ENCODE data around the gene UPF2.

The UPF2 gene

GRCh38 chr10:11881477-11882417, 160.9 kb downstream of the UPF2 start:
- DNase-seq, result no peak

GRCh38 chr10:11881030-11881476, 161.6 kb downstream of the UPF2 start:
- no peak for DNase-seq

DNA sequence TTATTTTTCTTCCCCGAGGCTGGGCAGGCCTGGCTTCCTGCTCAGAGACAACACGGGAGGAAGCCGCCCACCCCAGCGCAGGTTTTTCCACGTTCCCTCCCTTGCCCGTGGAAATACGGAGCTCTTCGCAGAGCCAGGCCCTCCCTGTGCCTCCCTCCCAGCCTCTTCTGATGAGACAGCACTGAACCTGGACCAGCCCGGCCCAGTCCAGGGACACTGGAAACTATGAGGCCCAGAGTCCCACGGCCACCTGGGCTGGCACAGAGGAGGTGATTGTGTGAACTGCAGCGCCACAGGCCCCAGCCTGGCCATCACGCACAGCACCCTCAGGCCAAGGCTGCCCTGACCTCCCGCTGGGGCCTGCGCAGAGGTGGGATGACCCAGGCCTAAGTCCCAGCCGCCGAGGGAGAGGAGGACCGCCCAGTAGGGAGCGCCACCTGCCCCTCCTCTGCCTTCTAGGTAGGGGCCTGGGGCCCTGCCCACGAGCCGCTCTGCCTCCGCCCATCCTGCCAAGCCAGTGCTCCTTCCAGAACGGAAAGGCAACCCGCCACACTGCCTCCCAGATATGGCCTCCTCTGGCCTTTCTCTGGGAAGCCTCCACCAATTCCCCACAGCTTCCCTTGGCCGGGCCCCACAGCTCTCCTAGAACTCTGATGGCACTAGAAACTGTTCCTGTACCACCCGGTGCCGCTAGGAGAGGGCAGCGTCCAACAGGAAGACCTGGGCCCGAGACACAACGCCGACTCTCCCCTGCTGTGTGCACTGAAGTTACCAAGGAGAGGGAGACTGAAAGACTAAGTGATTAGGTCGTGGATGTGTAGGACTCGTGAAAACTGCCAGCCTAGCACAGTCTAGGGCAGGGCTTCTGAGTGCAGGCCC, 162.2 kb downstream of the UPF2 start:
- DNase-seq, result no peak

DNA sequence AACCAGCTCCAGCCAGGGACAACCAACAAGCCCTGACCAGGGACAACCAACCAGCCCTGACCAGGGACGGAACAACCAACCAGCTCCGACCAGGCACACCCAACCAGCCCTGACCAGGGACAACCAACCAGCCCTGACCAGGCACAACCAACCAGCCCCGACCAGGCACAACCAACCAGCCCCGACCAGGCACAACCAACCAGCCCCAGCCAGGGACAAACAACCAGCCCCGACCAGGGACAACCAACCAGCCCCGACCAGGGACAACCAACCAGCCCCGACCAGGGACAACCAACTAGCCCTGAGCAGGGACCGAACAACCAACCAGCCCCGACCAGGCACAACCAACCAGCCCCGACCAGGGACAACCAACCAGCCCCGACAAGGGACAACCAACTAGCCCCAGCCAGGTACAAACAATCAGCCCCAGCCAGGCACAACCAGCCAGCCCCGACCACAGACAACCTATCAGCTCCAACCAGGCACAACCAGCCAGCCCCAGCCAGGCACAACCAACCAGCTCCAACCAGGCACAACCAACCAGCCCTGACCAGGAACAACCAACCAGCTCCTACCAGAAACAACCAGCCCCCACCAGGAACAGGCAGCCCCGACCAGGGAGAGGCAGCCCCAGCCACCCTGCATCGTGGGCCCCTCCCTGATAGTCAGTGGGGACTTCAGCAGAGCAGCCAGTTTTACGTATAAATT, 163.1 kb downstream of the UPF2 start:
- DNase-seq, result no peak

GRCh38 chr10:11878776-11879175, 163.8 kb downstream of the UPF2 start:
- DNase-seq, result no peak

DNA sequence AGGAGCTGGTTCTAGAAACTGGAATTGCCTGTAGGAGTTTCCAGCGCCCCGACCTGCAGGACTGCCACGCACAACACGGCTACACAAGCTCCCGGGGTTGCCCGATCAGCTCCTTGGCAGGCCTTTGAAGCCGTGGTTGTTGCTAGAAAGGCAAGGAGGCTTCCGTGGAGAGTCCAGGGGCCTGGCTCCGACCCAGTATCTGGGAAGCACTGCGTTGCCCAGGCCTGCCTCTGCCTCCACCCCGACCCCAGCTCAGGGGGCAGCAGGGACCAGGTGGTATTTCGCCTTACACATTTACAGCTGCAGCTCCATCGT, 165.1 kb downstream of the UPF2 start:
- DNase-seq, result no peak

- DNase-seq, result no peak
Measured at GRCh38 chr10:11876805-11877590, 165.6 kb downstream of the UPF2 start.

DNA sequence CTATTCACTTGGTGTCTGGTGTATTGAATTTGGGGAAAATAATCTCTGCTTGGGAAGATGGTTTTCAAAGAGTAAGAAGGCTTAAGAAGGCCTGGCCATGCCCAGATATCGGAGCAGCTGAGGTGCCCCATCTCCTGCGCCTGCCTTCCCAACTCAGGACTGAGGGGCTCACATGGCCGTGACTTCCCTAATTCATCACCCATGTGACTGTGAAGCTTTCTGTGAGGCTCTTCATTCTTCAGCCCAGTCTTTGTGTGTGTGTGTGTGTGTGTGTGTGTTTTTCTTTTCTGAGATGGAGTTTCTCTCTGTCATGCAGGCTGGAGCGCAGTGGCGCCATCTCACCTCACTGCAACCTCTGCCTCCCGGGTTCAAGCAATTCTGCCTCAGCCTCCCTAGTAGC, 166.3 kb downstream of the UPF2 start:
- DNase-seq, result no peak

DNA sequence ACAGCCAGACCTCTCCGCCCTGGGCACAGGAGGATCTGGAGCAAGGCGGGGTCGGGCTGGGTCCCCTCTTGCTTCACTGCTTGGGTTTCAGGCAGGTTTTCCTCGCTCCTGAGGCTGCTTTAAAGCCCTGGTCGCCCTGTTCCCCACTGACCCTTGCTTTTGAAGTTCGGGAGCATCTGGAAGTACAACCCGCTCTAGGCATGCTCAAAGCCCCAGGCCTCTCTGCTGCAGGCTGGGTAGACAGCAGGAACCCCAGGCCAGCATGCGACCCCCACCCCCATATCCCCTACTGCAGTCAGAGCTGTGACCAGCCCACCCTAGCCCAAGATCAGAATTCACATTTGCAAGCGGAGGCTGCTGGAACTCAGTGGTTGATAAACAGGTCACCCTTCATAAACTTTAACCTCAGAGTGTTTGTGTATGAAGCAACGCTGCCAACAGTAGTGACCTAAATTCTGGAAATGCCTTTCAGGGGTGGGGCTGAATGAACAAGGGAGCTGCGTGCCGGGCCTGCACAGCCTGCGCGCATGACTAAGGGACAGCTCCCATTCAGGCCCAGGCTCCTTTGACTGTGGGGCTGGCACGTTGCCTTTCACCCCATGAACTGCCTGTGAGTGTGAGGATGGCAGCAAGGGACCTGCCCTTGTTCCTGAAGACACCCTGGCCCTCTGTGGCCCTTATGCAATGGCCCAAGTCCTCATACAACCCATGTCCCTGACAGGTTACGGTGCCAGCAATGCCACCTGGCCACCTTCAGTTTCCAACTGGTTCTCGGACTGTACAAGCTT, 166.9 kb downstream of the UPF2 start:
- peak; percentile 67 for DNase-seq

DNA sequence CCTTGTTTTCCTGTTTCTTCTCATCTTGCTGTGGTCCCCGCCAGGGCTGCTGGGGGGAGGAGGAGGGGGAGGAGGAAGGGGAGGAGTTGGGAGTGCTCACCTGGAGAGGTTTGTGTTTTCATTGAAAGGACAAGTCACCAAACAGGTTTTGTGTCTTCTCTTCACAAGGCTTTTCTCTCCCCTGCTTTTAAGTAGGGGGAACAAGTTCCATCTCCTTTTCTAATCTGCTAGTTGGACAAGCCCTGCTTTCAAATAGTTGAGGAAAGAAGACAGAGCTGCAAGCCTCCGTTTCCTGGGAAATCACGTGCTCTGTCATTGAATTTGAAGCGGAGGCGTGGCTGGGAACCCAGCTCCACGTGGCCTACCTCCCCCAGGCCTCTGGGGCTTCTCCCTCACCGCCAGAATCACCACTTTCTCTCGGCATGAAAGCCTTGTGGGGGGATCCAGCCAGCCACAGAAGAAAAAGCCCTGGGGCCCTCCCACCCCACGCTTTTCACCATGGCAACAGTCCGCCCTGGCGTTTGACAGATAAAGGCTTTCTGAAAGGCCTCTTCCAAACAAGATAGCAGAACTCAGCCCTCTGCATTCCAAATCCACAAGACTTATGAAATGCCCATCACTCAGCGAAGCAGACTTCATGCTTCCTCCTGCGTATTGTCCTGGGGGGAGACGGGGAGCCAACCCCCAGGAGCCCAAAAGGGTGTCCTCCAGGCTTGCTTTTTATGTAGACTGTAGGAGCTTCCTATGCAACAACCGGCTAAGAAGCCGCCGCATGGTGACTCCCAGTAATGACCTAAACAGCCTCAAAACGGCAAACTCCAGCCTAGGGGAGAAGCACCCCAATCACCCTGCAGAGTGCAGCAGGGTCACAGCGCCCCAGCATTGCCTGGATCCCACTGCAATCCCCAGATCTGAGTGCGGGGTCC, 167.8 kb downstream of the UPF2 start:
- peak; percentile 84 for DNase-seq

GRCh38 chr10:11871466-11871865, 171.1 kb downstream of the UPF2 start:
- no peak for DNase-seq

- DNase-seq, result no peak
Measured at GRCh38 chr10:11870900-11871400, 171.7 kb downstream of the UPF2 start.

DNA sequence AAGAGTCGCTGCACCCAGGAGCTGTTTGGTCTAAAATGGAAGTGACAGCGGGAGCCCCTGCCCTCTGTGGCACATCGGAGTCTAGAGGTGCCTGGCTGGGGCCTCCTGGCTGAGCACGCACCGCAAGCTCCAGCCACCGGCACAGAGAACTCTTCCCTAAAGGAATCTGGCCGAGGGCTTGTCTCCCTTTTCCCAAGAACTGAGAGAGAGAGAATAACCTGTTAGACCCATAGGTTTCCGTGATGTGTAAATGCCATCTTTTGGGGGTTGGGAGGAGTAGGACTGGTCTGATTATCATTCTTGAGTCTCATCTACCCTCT, 172.2 kb downstream of the UPF2 start:
- DNase-seq, result no peak
